Measurements from ENCODE around the gene RAVER1. TPM values are rescaled to one million over a fixed set of nuclear protein-coding genes. Genes with fewer than 3 reads are reported as not detected.

The RAVER1 gene
- total and polyA plus RNA-seq, 9 of the 15 experiments (the other 6 are each of a cell fraction or from before 2014, with no cell fraction given), result 0.06 to 113 (median 7.0) TPM

DNA sequence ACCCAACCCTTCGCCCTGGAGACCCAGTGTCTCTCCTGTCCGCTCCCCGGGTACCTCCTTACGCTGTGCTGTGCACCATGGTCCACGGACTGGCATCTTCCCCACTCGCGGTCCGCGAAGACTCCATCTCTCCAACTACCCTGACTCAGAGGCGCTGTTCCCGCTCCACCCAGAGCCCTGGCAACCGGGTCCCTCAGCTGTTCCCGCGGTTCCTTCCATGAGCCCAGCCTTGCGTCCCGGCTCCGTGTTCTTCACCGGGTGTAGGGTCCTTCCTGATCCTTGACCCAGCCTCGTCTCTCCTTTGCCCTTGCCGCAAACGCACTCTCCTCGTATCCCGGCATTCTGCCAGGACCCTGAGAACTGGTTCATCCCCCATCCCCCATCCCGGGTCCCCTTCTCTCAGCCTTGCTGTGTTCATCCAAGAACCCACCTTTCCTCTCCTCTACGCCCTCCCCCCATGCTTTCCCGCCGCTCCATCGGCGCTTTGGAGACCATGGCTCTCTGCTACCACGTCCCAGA lies 42.9 kb downstream of the RAVER1 start (continued):
- TF ChIP-seq CXXC5 (CRISPR knock-in tag; IDR thresholded peaks at IDR 0.05) (no peak), POLR2A (conservative IDR thresholded peaks at IDR 0.05) (peak; percentile 68), YY1 (IDR thresholded peaks at IDR 0.05; ENCODE audit: borderline replicate concordance in 1 of 3, control insufficient read depth in 1 of 3, extremely low read depth in 1 of 3, insufficient read depth in 3 of 3, insufficient read length in 1 of 3, insufficient replicate concordance in 2 of 3, low read depth in 1 of 3, low read length in 2 of 3) (peak in 1 of 3 experiments; percentile 2), BRD4 (IDR thresholded peaks at IDR 0.05) (no peak; the same call in 1 of the 2 replicates), CHD1 (IDR thresholded peaks at IDR 0.05; ENCODE audit: low read length) (peak; percentile 77), TAF15 (IDR thresholded peaks at IDR 0.05; ENCODE audit: low read depth, low read length) (0 out of 2 replicates have a peak, but pooled peaks have one; percentile 28), GATA2 (CRISPR knock-in tag; IDR thresholded peaks at IDR 0.05) (peak; percentile 52), BCOR (IDR thresholded peaks at IDR 0.05) (no peak), SOX6 (IDR thresholded peaks at IDR 0.05) (no peak), BRCA1 (IDR thresholded peaks at IDR 0.05) (no peak), BRCA1 (CRISPR knock-in tag; IDR thresholded peaks at IDR 0.05) (peak; percentile 3; the same call in 1 of the 2 replicates), HDAC1 (IDR thresholded peaks at IDR 0.05) (no peak), NFRKB (IDR thresholded peaks at IDR 0.05; ENCODE audit: low read depth) (peak; percentile 33; the same call in 1 of the 2 replicates), MTF1 (CRISPR knock-in tag; IDR thresholded peaks at IDR 0.05; ENCODE audit: borderline replicate concordance) (no peak), ZNF124 (CRISPR knock-in tag; IDR thresholded peaks at IDR 0.05) (no peak), U2AF1 (optimal IDR thresholded peaks at IDR 0.05; ENCODE audit: low read depth, low read length) (no peak), SIN3A (IDR thresholded peaks at IDR 0.05; ENCODE audit: borderline replicate concordance in 2 of 2, control insufficient read depth in 1 of 2, low read depth in 2 of 2, low read length in 2 of 2) (0 out of 4 replicates have a peak, but pooled peaks of 1 of the 2 experiments have one; percentile 28)
- TF ChIP-seq, protein P1, sequence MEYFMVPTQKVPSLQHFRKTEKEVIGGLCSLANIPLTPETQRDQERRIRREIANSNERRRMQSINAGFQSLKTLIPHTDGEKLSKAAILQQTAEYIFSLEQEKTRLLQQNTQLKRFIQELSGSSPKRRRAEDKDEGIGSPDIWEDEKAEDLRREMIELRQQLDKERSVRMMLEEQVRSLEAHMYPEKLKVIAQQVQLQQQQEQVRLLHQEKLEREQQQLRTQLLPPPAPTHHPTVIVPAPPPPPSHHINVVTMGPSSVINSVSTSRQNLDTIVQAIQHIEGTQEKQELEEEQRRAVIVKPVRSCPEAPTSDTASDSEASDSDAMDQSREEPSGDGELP (CRISPR knock-in tag; IDR thresholded peaks at IDR 0.05; ENCODE audit: borderline replicate concordance), result peak; percentile 27; the same call in 1 of the 2 replicates
- TF ChIP-seq, protein P2, sequence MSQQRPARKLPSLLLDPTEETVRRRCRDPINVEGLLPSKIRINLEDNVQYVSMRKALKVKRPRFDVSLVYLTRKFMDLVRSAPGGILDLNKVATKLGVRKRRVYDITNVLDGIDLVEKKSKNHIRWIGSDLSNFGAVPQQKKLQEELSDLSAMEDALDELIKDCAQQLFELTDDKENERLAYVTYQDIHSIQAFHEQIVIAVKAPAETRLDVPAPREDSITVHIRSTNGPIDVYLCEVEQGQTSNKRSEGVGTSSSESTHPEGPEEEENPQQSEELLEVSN (IDR thresholded peaks at IDR 0.05; ENCODE audit: borderline replicate concordance in 1 of 2, extremely low read depth in 1 of 2, insufficient read depth in 1 of 2, insufficient read length in 1 of 2, low read depth in 1 of 2, low read length in 1 of 2, poor library complexity in 1 of 2, severe bottlenecking in 1 of 2), result peak in 1 of 2 experiments; percentile 5
- TF ChIP-seq, protein P3, sequence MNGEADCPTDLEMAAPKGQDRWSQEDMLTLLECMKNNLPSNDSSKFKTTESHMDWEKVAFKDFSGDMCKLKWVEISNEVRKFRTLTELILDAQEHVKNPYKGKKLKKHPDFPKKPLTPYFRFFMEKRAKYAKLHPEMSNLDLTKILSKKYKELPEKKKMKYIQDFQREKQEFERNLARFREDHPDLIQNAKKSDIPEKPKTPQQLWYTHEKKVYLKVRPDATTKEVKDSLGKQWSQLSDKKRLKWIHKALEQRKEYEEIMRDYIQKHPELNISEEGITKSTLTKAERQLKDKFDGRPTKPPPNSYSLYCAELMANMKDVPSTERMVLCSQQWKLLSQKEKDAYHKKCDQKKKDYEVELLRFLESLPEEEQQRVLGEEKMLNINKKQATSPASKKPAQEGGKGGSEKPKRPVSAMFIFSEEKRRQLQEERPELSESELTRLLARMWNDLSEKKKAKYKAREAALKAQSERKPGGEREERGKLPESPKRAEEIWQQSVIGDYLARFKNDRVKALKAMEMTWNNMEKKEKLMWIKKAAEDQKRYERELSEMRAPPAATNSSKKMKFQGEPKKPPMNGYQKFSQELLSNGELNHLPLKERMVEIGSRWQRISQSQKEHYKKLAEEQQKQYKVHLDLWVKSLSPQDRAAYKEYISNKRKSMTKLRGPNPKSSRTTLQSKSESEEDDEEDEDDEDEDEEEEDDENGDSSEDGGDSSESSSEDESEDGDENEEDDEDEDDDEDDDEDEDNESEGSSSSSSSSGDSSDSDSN (IDR thresholded peaks at IDR 0.05; ENCODE audit: borderline replicate concordance in 1 of 2, low read depth in 2 of 2, low read length in 2 of 2), result peak in 1 of 2 experiments; percentile 16; a peak in 2 of 4 replicates
- TF ChIP-seq, protein P4, sequence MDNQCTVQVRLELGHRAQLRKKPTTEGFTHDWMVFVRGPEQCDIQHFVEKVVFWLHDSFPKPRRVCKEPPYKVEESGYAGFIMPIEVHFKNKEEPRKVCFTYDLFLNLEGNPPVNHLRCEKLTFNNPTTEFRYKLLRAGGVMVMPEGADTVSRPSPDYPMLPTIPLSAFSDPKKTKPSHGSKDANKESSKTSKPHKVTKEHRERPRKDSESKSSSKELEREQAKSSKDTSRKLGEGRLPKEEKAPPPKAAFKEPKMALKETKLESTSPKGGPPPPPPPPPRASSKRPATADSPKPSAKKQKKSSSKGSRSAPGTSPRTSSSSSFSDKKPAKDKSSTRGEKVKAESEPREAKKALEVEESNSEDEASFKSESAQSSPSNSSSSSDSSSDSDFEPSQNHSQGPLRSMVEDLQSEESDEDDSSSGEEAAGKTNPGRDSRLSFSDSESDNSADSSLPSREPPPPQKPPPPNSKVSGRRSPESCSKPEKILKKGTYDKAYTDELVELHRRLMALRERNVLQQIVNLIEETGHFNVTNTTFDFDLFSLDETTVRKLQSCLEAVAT (IDR thresholded peaks at IDR 0.05), result 0 out of 4 replicates have a peak, but pooled peaks of 1 of the 2 experiments have one; percentile 64

Measured in K562 (cell line).